Measurements from ENCODE around the gene CELA2B. TPM values are rescaled to one million over a fixed set of nuclear protein-coding genes. Genes with fewer than 3 reads are reported as not detected.
"Not testable (repeated sequence)": the region's sequence is repeated elsewhere in the genome, so short reads cannot be mapped to it uniquely, and the experiment has no call there.

The CELA2B gene
- total and polyA plus RNA-seq, 4 donors, result not detected

GRCh38 chr1:15468145-15468544 lies 7.8 kb upstream of the CELA2B start:
- TF ChIP-seq FOXA2 (IDR thresholded peaks at IDR 0.05), result no peak
- no peak for TF ChIP-seq ATF3 (IDR thresholded peaks at IDR 0.05)
- TF ChIP-seq SP1 (IDR thresholded peaks at IDR 0.05), result no peak
- no peak for TF ChIP-seq RXRA (IDR thresholded peaks at IDR 0.05)

GRCh38 chr1:15469361-15469760 lies 6.5 kb upstream of the CELA2B start:
- 70% methylated on average over 3 of the region's 3 CpGs for WGBS
- TF ChIP-seq RAD21 (IDR thresholded peaks at IDR 0.05) (no peak), ZBTB33 (IDR thresholded peaks at IDR 0.05) (no peak), RXRA (IDR thresholded peaks at IDR 0.05) (no peak), HNF4G (IDR thresholded peaks at IDR 0.05) (no peak), FOXA1 (IDR thresholded peaks at IDR 0.05) (no peak), YY1 (IDR thresholded peaks at IDR 0.05) (no peak)
- Histone ChIP-seq H3K27ac (ENCODE audit: low read depth in 1 of 2, low read length in 2 of 2) (no peak overlapping the region), H3K9me3 (ENCODE audit: control insufficient read depth in 4 of 4, low read length in 3 of 4) (no peaks in the 10 kb centered on the region), H3K27me3 (ENCODE audit: control insufficient read depth in 4 of 4, insufficient read depth in 4 of 4, low read length in 3 of 4) (no peaks in the 10 kb centered on the region), H3K4me3 (ENCODE audit: low read depth in 1 of 3, low read length in 3 of 3) (no peak overlapping the region), H3K36me3 (ENCODE audit: control insufficient read depth in 4 of 4, insufficient read depth in 3 of 4, low read depth in 1 of 4, low read length in 3 of 4) (no peaks in the 10 kb centered on the region), H3K9ac (ENCODE audit: low read depth in 1 of 2, low read length in 2 of 2) (no peak overlapping the region), H3K4me1 (ENCODE audit: control insufficient read depth in 4 of 4, insufficient read depth in 4 of 4, low read length in 3 of 4) (no peaks in the 10 kb centered on the region)
- no peak for DNase-seq (ENCODE audit: low spot score)

More at GRCh38 chr1:15468145-15468544, 7.8 kb upstream of the CELA2B start:
- no peak overlapping the region for H3K4me3 ChIP-seq (ENCODE audit: low read depth in 1 of 3, low read length in 3 of 3)
- H3K27ac ChIP-seq (ENCODE audit: low read depth in 1 of 2, low read length in 2 of 2), result no peak overlapping the region
- no peak for DNase-seq (ENCODE audit: low spot score)
- H3K9me3 ChIP-seq (ENCODE audit: control insufficient read depth in 4 of 4, low read length in 3 of 4), result no peaks in the 10 kb centered on the region
- H3K36me3 ChIP-seq (ENCODE audit: control insufficient read depth in 4 of 4, insufficient read depth in 3 of 4, low read depth in 1 of 4, low read length in 3 of 4), result no peaks in the 10 kb centered on the region
- no peak overlapping the region for H3K9ac ChIP-seq (ENCODE audit: low read depth in 1 of 2, low read length in 2 of 2)
- H3K27me3 ChIP-seq (ENCODE audit: control insufficient read depth in 4 of 4, insufficient read depth in 4 of 4, low read length in 3 of 4), result no peaks in the 10 kb centered on the region
- no peaks in the 10 kb centered on the region for H3K4me1 ChIP-seq (ENCODE audit: control insufficient read depth in 4 of 4, insufficient read depth in 4 of 4, low read length in 3 of 4)

GRCh38 chr1:15469821-15470448 lies 6.0 kb upstream of the CELA2B start:
- not testable (repeated sequence) for H3K36me3 ChIP-seq (ENCODE audit: control insufficient read depth in 4 of 4, insufficient read depth in 3 of 4, low read depth in 1 of 4, low read length in 3 of 4); H3K9ac ChIP-seq (ENCODE audit: low read depth in 1 of 2, low read length in 2 of 2); H3K4me1 ChIP-seq (ENCODE audit: control insufficient read depth in 4 of 4, insufficient read depth in 4 of 4, low read length in 3 of 4); H3K27me3 ChIP-seq (ENCODE audit: control insufficient read depth in 4 of 4, insufficient read depth in 4 of 4, low read length in 3 of 4); H3K4me3 ChIP-seq (ENCODE audit: low read depth in 1 of 3, low read length in 3 of 3); H3K27ac ChIP-seq (ENCODE audit: low read depth in 1 of 2, low read length in 2 of 2); DNase-seq (ENCODE audit: low spot score); H3K9me3 ChIP-seq (ENCODE audit: control insufficient read depth in 4 of 4, low read length in 3 of 4)
- WGBS, result 96% methylated on average over 9 of the region's 9 CpGs

- not testable (repeated sequence) for H3K36me3 ChIP-seq (ENCODE audit: control insufficient read depth in 4 of 4, insufficient read depth in 3 of 4, low read depth in 1 of 4, low read length in 3 of 4); H3K9ac ChIP-seq (ENCODE audit: low read depth in 1 of 2, low read length in 2 of 2); H3K27me3 ChIP-seq (ENCODE audit: control insufficient read depth in 4 of 4, insufficient read depth in 4 of 4, low read length in 3 of 4); H3K4me1 ChIP-seq (ENCODE audit: control insufficient read depth in 4 of 4, insufficient read depth in 4 of 4, low read length in 3 of 4); H3K4me3 ChIP-seq (ENCODE audit: low read depth in 1 of 3, low read length in 3 of 3); H3K27ac ChIP-seq (ENCODE audit: low read depth in 1 of 2, low read length in 2 of 2); H3K9me3 ChIP-seq (ENCODE audit: control insufficient read depth in 4 of 4, low read length in 3 of 4); DNase-seq (ENCODE audit: low spot score)
- 93% methylated on average over 5 of the region's 5 CpGs for WGBS
Measured at GRCh38 chr1:15471067-15471466, 4.8 kb upstream of the CELA2B start.

- H3K9me3 ChIP-seq (ENCODE audit: control insufficient read depth in 4 of 4, low read length in 3 of 4); H3K27me3 ChIP-seq (ENCODE audit: control insufficient read depth in 4 of 4, insufficient read depth in 4 of 4, low read length in 3 of 4); H3K4me1 ChIP-seq (ENCODE audit: control insufficient read depth in 4 of 4, insufficient read depth in 4 of 4, low read length in 3 of 4); H3K4me3 ChIP-seq (ENCODE audit: low read depth in 1 of 3, low read length in 3 of 3); H3K36me3 ChIP-seq (ENCODE audit: control insufficient read depth in 4 of 4, insufficient read depth in 3 of 4, low read depth in 1 of 4, low read length in 3 of 4); H3K27ac ChIP-seq (ENCODE audit: low read depth in 1 of 2, low read length in 2 of 2); H3K9ac ChIP-seq (ENCODE audit: low read depth in 1 of 2, low read length in 2 of 2); DNase-seq (ENCODE audit: low spot score): not testable (repeated sequence)
- WGBS, result 75% methylated on average over 6 of the region's 6 CpGs
Measured at GRCh38 chr1:15471723-15472122, 4.2 kb upstream of the CELA2B start.
